ENCODE data around the gene PTGDR.

Gene PTGDR

GRCh38 chr14:52265253-52265652 lies 2.2 kb upstream of the PTGDR start:
- no peak for DNase-seq (ENCODE audit: low read depth)

GRCh38 chr14:52266179-52266578 lies 1.3 kb upstream of the PTGDR start:
- DNase-seq (ENCODE audit: low read depth) = no peak

GRCh38 chr14:52266782-52267181 lies 716 bp upstream of the PTGDR start:
- DNase-seq (ENCODE audit: low read depth) = no peak

- DNase-seq (ENCODE audit: low read depth) = no peak
Measured at GRCh38 chr14:52268279-52269061, 972 bp downstream of the PTGDR start.

- no peak for DNase-seq (ENCODE audit: low read depth)
Measured at GRCh38 chr14:52269100-52269499, 1.6 kb downstream of the PTGDR start.

- no peak for DNase-seq (ENCODE audit: low read depth)
Measured at GRCh38 chr14:52269982-52270381, 2.5 kb downstream of the PTGDR start.

GRCh38 chr14:52271538-52271937 lies 4.0 kb downstream of the PTGDR start:
- no peak for DNase-seq (ENCODE audit: low read depth)

- no peak for DNase-seq (ENCODE audit: low read depth)
Measured at GRCh38 chr14:52272375-52272774, 4.9 kb downstream of the PTGDR start.

GRCh38 chr14:52275372-52275771 lies 7.9 kb downstream of the PTGDR start:
- no peak for DNase-seq (ENCODE audit: low read depth)

- no peak for DNase-seq (ENCODE audit: low read depth)
Measured at GRCh38 chr14:52277552-52277951, 10.1 kb downstream of the PTGDR start.

GRCh38 chr14:52279408-52279807 lies 11.9 kb downstream of the PTGDR start:
- no peak for DNase-seq (ENCODE audit: low read depth)

GRCh38 chr14:52283099-52283498 lies 15.6 kb downstream of the PTGDR start:
- DNase-seq (ENCODE audit: low read depth) = no peak

GRCh38 chr14:52286661-52287649 lies 19.5 kb downstream of the PTGDR start:
- DNase-seq (ENCODE audit: low read depth) = no peak

GRCh38 chr14:52296378-52296777 lies 28.9 kb downstream of the PTGDR start:
- DNase-seq (ENCODE audit: low read depth) = no peak

- no peak for DNase-seq (ENCODE audit: low read depth)
Measured at GRCh38 chr14:52298795-52299194, 31.3 kb downstream of the PTGDR start.

GRCh38 chr14:52299692-52300278 lies 32.3 kb downstream of the PTGDR start:
- DNase-seq (ENCODE audit: low read depth) = no peak

GRCh38 chr14:52303236-52303635 lies 35.7 kb downstream of the PTGDR start:
- no peak for DNase-seq (ENCODE audit: low read depth)

- DNase-seq (ENCODE audit: low read depth) = no peak
Measured at GRCh38 chr14:52304248-52304904, 36.9 kb downstream of the PTGDR start.

- DNase-seq (ENCODE audit: low read depth) = no peak
Measured at GRCh38 chr14:52305014-52305413, 37.5 kb downstream of the PTGDR start.

- DNase-seq (ENCODE audit: low read depth) = no peak
Measured at GRCh38 chr14:52307376-52307775, 39.9 kb downstream of the PTGDR start.

GRCh38 chr14:52307905-52308304 lies 40.4 kb downstream of the PTGDR start:
- DNase-seq (ENCODE audit: low read depth) = no peak

- DNase-seq (ENCODE audit: low read depth) = no peak
Measured at GRCh38 chr14:52310541-52310940, 43.0 kb downstream of the PTGDR start.

Measured in T-helper 22 cell (primary cell).